HG03378 (cell line): ENCODE data around the gene REG3A.

Experiments
- ATAC-seq: cut with Tn5 transposase; IDR thresholded peaks from one replicate; pipeline ENCODE4 v1.9.1; 2021; ENCODE audit warnings: mild to moderate bottlenecking, moderate library complexity; ENCODE audit not compliant: unreplicated experiment

REG3A gene

DNA sequence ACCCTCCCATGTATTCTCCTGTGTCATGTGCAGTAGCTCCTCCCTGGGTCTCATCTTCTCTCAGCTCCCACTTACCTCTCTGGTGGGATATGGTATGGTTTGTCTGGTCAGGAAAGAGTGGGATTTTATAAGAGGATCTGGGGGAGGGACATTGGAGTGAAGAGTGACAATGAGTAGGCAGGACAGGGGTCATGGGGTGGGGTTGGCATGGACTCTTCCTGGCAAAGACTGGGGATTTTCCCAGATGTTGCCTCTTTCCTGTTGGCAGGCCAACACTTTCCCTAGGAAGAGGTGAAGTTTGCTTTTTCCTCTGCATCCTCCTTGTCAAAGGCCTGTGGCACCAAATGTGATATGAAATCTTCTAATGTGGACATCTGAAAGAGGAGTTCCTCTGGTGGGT is at the start of gene REG3A:
Gene REG3A (minus strand): TSS at position 101 of the 400 bp plus-strand sequence. CDS start 348 bp downstream, outside the sequence.
- no peak for ATAC-seq

DNA sequence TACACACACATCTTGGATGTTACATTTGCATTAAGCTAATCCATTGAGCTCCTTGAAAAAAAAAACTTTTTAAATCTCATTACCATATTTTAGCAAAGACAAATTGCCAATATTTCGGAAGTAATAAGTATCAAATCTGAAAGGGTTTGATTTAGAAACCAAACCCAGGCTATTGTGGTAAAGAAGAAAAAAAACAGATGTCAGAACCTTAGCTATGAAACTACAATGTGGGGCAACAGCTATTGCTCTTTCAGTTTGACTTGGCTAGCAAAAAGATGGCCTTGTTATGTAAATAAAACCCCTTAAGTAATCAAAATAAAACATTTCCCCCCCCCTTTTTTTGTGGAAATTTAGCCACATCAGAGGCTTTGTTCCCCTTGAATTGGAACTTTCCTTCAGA is 41.2 kb upstream of the REG3A start:
- ATAC-seq: no peak

DNA sequence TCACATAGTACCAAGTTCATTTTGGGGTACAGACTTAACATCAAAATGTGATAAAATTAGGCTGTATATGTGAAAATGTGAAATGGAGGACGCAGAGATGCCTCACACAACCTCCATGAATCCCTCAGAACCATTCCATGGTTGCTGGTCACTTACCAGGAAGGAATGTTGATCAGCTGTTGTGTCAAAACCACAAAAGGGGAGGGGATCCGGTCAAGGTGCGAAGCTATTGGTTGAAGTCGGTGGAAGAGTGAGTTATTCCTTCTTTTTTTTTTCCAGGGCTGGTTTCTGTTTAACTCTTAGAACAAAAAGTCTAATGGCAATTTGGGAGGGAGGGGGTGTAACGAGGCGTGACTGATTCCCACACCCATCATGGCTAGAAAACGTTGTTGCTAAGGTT is 32.3 kb upstream of the REG3A start:
- ATAC-seq: no peak

DNA sequence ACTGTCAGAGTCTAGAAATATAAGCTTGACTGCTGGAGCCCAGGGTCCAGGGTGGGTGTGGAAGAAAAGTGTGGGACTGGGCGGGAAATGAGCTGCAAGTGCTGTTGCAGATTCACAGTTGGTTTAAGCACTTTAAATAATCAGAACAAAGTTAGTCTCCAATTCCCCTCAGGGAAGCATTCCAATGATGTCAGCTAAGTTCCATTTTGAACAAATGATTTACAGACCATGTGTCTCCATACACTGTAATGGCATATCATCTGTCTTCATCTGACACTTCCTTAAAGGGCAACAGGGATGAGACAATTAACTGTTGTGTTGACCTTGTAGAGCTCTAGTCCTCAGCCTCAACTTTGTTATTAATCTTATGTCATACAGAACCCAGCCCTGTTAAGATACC is 31.5 kb upstream of the REG3A start:
- ATAC-seq: no peak

DNA sequence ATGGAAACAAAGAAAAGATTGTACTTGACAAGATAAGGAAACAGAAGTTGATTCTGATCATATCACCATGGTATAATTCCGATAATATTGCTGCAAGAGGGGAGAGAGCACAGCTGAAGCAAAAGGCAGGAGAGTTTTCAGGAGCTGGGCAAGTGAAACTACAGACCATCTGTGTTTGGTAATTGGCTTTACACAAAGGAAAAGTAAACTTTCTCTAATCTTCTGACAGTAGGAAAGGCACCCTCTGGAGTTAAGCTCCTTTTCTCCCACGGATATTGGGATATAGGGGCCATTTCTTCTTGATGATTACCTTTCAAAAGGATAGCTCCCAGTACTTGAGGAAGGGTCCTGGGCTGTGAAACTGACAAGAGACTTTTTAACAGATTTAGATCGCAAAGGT is 29.9 kb upstream of the REG3A start:
- no peak for ATAC-seq

DNA sequence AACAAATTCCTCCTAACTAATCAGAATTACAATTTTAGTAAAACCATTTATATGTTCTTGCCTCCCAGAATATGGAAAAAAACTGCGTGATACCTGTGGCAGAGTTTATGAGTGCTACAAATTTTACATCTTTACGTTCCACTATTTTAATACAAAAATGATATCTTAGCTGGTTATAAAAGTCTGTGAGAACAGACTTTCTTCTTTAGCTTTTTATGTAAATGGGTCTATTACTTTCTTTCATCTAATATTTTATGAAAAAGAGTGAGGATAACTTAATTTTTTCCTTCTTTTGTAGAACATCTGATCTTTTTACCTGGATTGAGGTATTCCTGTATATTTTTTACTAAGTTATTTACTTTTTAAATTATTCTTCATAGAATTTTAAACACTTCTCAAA is 22.1 kb upstream of the REG3A start:
- ATAC-seq: no peak

DNA sequence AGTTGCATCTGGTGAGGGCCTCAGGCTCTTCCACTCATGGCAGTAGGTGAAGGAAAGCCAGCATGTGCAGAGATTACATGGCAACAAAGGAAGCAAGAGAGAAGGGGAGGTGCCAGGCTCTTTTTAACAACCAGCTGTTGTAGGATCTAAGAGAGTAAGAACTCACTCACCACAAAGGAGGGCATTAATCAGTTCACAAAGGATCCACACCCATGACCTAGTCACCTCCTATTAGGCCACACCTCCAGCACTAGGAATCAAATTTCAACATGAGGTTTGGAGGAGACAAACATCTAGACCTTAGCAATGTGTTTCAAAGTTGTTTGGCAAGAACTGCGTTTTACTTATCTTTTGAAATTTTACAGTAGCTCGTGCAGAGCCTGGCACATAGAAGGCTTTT is 20.5 kb upstream of the REG3A start:
- ATAC-seq: no peak

DNA sequence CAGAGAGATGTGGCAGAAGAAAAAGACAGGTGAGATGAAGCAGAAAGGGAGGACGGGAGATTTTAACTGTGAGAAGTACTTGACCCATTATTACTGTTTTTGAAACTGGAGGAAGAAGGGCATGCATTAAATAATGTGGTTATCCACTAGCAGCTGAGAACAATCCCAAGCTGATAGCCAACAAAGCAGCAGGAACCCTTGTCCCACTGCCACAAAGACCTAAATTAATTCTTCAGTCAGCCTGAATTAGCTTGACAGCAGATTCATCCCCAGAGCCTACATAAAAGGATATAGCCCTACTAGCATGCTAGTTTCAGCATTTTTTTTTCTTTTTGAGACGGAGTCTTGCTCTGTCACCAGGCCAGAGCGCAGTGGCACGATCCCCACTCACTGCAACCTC is 19.5 kb upstream of the REG3A start:
- ATAC-seq: no peak

DNA sequence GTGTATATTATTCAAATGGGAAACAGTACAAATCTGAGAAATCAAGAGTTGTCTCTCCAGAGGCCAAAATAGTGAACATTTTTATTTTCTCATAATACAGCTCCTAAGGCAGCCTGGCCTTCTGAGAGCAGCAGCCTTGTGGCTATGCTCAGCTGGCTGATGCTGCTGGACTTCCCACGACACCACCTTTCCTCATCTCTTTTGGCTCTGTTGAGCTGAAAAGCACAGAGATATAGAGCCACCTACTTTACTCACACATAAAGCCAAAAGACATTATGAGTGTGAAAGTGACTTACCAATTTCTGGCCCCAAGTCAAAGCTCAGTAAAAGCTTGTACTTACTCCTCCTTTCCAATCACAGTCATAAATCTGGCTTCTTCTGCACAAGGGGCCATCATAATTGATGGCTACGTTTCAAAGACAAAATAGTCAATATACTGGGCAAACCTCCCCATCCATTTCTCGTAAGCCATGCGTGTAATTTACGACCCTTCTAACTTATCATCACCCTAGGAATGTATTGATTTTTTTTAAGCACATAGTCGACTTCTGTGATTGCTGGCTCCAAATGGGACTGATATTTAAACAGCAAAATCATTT is 18.6 kb upstream of the REG3A start:
- no peak for ATAC-seq

DNA sequence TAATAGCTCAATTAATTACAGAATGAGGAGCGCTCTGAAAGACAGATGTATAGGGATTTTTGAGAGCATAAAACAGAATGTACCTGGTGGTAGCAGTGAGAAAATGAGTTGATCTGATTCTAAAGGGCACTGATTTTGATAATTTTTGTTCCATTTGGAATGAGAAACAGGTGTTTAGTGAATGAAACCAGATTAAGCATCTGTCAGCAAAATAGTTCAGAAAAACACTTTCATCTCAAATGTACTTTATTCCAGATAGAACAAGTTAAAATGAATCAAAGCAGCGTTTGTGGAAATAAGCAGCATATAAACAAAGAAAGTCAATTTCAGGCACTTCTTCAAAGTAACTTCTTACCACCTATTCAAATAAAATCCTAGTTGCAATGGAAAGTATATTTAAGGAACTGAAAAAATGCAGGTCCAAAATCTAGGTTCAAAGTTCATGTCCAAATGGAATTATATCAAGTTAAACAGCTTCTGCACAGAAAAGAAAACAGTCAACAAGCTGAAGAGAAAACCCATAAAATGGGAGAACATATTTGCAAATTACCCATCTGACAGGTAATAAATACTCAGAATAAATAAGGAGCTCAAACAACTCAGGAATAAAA is 11.9 kb upstream of the REG3A start:
- ATAC-seq: no peak

DNA sequence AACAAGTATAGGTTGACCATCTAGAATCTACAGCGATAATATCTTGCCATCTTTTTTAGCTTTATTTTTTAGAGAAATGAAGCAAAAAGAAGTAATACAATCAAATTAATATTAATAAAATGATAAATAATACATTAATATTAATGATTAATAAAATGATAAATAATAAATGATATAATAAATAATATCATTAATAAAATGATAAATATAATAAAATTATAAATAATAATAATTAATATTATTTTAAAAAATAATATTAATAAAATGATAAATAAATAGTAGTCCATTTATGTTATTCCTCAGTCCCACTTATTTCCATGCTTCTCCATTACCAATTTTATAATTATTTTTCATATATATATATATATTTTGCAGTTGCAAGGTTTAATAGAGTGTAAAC is 3.2 kb upstream of the REG3A start:
- no peak for ATAC-seq

DNA sequence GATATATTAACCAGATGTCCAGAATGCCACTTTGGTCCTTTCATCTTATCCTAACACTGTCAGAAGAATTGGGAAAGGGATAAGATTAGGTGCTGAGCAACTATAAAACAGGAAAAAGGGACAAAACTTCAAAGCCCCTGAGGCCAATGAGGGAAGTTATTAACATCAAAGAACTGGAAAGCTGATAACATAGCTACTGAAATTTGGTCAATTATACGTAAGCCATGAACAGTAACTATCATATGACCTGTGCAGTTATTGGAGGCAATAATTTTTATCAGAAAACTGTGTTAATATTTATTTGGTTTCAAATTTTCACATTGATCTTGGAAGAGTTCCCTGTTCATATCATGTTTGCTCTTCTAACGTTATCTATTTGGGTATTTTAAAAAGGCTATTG is 2.6 kb upstream of the REG3A start:
- ATAC-seq: no peak

DNA sequence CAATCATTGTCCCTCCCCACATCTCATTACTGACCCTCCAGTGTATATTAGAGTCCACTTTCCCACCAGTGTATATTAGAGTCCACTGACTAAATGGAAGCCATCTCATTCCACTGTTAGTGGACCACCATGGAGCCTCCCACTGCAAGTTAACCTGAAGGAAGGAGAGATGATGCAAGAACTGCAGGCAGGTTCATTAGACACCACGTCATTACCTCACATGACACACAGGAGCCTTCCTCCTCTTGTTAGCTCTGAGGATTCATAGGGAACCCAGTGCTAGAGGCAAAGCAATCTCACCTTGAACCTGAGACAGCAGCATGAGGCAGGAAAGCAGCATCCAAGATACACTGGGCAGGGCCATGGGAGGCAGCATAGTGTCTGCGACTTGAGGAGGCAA is 523 bp downstream of the REG3A start:
- no peak for ATAC-seq

DNA sequence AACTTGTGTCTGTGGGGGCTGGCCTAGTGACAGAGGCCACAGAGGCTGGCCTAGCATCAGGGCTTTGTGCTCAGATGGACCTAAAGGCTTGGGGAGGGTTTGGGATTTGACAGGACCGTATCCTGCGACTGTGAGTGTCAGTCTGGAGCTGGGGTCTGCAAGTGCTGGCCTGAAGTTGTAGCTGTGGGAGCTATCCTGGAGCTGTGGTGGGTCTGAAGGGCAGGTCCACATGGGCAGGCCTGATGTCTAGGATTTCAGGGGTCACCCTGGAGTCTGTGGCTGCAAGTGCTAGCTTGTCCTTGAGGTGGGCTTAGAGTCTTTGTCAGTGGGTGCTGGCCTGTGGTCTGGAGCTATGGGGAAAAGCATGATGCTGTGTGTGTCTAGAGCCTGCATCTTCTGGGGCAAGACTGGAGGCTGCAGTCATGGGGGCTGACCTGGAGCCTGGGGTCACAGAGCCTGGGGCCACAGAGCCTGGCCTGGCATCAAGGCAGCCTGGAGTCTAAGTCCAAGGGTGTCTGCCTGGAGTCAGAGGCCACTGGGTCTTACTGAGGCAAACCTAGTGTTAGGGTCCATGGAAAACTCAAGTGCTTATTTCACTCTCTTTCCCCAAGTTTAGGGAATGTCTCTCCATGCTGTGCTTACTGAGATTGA is 3.6 kb downstream of the REG3A start:
- ATAC-seq: no peak

DNA sequence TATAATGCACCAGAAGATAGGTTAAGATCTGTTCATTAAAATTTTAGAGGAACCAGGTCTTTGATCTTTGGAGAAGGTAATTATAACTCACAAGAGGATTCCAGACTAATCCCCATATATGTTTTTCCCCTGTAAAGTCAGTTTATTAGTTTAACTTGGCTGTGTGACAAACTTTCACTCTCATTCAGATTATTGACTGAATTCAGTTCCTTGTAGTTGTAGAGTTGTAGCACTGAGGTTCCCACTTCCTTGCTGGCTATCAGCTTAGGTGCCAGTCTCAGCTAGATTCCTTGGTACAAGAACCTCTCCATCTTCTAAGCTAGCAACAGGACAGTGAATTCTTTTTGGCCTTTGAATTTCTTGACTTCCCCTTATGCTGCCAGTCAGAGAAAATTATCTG is 20.1 kb downstream of the REG3A start:
- ATAC-seq: no peak

DNA sequence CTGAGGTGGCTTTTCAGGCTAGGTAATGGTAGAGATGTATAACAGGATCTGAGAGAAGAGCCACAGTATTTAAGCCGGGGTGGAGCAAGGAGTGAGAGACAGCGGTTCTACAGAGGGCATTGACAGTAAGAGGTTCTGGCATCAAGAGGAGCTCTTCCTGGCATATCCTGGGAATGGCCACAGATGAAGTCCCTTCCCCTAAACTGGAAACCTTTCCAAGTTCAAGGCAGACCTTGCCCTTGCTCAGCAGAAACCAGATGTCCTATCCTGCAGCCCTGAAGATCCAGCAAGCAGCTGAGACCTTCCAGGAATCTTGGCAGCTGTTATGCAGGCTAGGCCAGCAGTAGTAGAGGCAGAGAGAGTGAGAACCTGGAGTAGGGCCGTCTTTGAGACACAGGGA is 21.2 kb downstream of the REG3A start:
- no peak for ATAC-seq

DNA sequence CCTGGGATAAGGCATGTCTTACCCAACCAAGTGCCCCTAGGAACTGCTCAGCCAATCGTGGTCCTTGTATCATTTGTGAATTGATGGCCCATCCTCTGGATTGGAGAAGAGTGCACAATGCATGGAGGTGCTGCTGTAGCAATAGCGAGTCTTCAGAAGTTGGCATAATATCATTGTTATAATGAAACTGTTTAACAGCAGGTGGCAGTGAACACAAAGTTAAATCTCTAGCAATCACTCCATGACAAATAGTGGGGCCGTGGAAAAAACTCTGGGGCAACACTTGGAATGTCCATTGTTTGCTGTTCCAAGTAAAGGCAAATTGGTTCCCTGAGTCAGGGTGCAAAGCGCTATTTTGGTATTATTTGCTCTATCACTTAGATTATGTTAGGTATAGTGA is 27.9 kb downstream of the REG3A start:
- no peak for ATAC-seq

DNA sequence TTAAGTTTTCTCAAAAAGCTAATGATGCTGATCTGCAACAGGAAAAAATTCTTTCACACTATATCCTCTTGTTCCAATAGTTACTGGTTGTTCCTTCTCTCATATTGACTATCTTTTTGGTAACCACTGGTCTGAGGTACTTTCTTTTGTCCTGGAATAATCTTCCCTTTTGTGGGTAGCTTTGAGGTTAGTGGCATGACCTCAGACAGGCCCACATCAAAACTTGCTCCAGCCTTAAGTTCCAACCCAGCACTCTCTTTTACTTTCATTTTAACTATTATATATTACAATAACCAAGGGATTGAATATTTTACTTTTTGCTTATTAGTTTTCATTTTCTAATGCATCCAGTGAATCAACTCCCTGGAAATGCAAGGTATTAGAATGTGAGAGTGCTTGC is 29.7 kb downstream of the REG3A start:
- ATAC-seq: no peak

DNA sequence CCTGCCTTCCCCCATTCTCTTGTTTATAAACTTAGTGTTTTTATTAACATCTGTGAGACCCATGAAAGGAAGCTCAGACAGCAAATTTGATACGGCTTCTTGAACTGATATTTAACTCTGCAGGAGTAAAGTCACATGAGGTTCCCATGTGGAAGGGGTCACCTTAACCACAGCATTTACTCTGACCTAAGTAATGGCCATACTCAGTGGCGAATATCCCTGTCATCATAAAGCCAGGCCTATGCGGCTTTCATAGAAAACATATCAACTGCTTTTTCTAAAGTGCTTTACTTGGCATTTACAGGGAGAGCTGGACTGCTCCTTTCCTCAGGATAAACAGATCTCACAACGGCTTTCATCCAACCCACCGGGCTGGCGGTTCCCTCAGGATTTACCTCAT is 30.3 kb downstream of the REG3A start:
- ATAC-seq: no peak

DNA sequence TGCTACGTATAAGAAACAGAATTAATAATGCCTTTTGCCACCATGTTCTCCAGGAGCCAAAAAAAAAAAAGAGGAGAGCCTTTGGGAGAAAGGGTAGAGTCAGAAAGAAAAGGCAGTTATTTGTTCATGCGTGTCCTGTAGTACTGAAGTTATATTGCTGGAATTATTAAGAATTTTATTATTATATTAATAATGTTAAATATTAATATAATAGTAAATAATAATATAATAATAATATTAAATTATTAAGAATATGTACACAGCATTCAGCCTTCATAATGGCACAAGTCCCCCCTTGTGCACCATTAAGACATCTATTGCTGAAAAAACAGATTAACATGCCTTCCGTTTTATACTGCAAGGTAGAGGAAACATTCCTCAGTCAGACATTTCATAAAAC is 31.1 kb downstream of the REG3A start:
- ATAC-seq: no peak

DNA sequence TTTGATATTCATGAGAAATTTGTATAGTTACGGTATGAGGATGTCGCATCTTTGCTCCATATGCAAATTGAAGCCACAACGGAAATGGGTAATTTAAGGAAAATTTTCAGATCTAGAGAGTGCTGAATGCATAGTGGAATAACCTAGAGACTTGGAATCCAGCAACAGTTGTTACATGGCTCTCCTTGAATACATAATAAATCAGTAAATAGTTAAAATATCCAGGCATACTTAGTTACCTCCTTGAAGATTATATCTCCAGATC is 33.9 kb downstream of the REG3A start:
- ATAC-seq: no peak

DNA sequence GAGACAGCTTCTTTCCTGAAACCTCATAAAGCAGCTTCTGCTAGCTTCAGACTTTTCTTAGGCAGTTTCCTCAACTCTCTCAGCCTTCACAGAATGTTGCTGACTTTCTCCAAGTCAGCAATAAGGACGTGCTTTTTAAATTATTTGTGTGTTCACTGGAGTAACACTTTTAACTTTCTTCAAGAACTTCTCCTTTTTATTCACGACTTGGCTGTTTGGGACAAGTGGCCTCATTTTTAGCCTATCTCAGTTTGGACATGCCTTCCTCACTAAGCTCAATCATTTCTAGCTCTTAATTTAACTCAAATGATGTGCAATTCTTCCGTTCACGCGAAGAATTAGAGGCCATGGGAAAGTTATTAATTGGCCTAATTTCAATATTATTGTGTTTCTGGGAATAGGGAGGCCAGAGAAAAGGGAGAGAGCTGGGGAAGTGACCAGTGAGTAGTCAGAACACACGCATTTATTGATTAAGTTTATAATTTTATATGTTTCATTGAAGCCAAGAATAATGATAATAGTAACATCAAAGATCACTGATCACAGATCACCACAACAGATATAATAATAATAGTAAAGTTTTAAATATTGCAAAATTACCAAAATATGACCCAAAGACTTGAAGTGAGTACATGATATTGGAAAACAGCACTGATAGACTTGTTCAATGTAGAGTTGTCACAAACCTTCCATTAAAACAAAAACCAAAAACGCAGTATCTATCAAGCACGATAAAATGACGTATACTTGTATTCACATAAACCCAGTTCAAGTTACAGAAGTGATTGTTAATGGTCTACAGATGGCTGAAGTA is 34.4 kb downstream of the REG3A start:
- ATAC-seq: no peak
